ENCODE results near the gene MB21D2.

DNA sequence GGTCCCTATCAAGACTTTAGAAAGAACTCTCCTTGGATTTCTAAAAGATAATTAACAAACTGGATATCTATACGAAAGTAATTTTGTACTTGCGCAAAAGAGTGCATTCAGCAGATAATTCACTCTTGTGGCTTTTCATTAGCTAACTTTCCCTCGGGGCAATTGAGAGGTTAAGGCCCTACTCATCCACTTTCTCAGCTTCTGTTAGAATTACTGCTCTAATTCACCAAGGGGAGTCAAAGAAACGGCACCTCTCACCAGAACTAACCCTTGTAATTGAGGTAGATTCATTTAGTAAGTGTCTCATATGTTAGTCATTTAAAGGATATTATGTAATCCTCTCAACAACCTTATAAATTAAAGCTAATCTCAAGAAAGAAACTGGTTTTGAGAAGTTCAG, 22.5 kb upstream of the MB21D2 start:
- TF ChIP-seq TARDBP (IDR thresholded peaks at IDR 0.05) (no peak), ELF4 (IDR thresholded peaks at IDR 0.05) (no peak), BHLHE40 (IDR thresholded peaks at IDR 0.05; ENCODE audit: borderline replicate concordance) (no peak), SUZ12 (IDR thresholded peaks at IDR 0.05) (no peak), CTBP1 (IDR thresholded peaks at IDR 0.05; ENCODE audit: borderline replicate concordance) (no peak), FOXK2 (IDR thresholded peaks at IDR 0.05) (no peak), NFRKB (IDR thresholded peaks at IDR 0.05) (no peak), HDGF (IDR thresholded peaks at IDR 0.05; ENCODE audit: borderline replicate concordance) (no peak), L3MBTL2 (conservative IDR thresholded peaks at IDR 0.05) (no peak), ZNF384 (IDR thresholded peaks at IDR 0.05) (no peak)
- TF ChIP-seq, protein P1, sequence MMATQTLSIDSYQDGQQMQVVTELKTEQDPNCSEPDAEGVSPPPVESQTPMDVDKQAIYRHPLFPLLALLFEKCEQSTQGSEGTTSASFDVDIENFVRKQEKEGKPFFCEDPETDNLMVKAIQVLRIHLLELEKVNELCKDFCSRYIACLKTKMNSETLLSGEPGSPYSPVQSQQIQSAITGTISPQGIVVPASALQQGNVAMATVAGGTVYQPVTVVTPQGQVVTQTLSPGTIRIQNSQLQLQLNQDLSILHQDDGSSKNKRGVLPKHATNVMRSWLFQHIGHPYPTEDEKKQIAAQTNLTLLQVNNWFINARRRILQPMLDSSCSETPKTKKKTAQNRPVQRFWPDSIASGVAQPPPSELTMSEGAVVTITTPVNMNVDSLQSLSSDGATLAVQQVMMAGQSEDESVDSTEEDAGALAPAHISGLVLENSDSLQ (IDR thresholded peaks at IDR 0.05): no peak
